ENCODE data around the gene GPR146.

Gene GPR146

GRCh38 chr7:1043552-1044188, 676 bp upstream of the GPR146 start:
- DNase-seq (ENCODE audit: low read depth) = no peak

DNA sequence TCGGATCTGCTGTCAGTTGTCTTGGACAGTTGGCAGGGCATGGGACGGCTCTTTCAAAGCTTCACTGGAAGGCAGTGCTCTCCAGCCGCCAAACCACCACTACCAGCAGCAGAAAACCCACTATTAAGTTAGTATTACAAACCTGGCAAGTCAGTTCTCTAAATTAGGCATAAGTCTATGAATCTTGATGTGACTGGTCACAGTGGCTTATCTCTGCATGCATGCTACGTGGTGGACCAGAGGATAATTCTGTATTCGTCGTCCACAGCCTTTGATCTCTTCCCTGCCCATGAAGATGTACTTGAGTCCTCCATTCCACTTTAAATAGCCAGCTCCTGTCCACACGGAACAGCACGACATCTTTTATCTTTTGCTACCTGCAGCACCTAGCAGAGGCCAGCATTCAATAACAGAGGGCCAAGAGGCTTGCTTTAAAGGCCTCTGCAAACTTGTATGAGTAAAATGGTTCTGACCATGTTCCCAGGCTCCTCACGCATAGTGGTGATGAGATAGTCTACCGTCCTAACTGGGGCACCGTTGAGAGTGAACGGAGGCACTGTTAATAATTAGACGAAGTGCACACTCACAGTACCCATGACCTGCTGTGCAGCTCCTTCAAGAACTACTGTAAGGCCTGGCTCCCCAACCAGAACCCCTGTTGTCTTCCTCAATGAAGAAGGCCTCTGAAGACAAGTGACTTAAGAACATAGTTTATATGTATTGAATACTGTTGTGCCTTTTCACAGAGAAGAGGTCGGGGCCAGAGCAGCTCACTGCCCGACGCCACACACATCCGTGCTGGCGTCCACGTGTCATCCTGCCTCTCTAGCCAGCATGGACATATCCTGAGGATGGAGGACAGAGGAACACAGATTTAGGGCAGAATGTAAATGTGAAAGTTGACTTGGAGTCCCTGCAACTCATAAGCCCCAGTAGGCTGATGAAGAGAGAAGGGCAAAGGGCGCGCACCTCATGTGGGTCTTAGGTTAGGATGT, 1.0 kb downstream of the GPR146 start:
- no peak for DNase-seq (ENCODE audit: low read depth)

- peak; percentile 55 for DNase-seq (ENCODE audit: low read depth)
Measured at GRCh38 chr7:1046722-1047679, 2.7 kb downstream of the GPR146 start.

DNA sequence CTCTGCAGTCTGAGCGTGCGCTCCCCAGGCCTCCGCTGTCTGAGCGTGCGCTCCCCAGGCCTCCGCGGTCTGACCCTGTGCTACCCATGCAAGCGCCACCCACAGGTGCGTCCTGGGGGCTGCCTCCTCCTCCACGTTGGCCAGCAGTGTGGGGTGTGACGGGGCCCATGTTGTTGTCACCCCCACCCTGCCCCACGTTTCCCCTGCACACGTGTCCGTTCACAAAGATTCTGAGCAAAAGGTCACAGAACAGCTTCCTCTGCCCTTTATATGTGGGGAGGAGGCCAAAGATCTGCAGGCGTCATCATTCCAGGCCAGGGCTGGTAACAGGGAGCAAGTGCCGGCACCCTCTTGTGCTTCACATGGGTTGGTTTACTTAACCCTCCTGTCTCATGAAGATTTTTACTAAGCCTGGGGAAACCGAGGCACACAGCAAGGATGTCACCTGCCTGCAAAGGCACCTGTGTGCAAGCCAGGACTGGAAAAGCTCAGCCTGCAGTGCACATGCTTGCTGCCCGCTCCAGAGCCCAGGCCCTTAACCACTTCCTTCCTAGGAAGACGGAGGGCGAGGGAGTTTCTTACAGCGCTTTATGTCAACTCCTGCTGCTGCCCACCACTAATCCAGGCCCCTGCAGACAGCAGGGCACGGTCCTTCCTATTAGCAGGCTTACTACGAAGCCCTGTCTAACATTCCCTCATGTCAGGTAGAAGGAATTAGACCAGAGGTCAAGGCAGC, 4.8 kb downstream of the GPR146 start:
- DNase-seq (ENCODE audit: low read depth) = no peak

- no peak for DNase-seq (ENCODE audit: low read depth)
Measured at GRCh38 chr7:1049801-1050200, 5.5 kb downstream of the GPR146 start.

- DNase-seq (ENCODE audit: low read depth) = no peak
Measured at GRCh38 chr7:1050254-1050906, 6.0 kb downstream of the GPR146 start.

GRCh38 chr7:1050956-1051690, 6.8 kb downstream of the GPR146 start:
- DNase-seq (ENCODE audit: low read depth) = no peak

DNA sequence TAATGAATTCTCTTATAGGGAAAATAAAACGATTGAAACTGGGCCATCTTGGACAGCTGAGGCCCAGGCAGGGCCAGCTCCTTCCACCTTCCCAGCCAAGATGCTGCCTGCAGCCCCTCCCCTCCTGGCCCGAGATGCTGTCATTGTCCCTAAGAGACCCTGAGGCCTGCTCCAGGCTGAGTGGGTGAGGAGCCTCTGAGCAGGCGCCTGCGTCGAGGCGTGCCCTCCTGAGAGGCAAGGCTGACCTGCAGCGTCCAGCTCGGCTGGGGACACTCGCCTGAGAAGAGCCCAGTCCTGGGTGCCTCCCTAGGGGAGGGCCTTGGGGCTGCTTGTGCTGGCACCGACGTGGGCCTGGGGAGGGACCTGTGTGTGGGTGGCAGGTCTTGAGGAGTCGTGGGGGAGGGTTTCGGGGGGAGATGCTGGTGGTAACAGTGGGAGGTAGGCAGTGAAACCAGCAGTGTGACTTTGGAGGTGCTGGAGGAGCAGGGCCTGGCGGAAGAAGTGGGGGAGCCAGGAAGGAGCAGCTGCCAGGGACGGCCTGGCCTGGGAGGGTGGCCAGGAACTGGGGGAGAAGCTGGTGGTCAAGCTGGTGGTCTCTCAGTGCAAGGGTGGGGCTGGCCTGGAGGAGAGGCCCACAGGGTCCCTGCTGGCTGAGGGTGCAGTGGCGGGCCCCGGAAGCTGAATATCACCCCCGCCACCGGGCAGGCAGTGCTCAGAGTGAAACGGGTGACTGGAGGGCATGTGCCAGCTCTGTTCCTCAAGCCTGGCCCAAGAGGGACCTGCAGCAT, 7.9 kb downstream of the GPR146 start:
- no peak for DNase-seq (ENCODE audit: low read depth)

- DNase-seq (ENCODE audit: low read depth) = no peak
Measured at GRCh38 chr7:1053002-1053411, 8.7 kb downstream of the GPR146 start.

DNA sequence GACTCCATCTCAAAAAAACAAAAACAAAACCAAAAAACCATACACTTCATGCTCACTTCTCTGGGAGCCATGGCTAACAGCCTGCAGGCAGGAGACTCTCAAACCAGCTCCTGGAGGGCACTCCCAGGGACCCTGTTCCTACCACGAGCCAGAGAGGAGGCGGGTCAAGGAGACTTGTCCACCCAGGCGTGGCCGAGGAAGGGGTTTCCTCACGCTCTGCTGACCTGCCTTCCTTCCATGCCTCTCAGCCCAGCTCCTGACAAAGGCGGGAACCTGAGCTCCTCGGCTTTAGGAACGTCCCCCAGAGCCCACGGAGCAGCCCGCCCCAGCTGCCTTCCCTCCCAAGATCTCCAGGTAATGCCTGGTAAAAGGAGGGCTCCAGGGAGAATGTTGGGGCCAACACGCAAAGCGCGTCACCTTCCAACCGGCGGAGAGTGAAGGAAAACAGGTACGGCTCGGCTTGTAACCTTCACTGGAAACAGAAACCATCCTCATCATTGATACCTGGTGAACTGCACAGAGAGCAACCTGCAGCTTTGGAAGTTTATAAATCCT, 9.5 kb downstream of the GPR146 start:
- no peak for DNase-seq (ENCODE audit: low read depth)

- DNase-seq (ENCODE audit: low read depth) = no peak
Measured at GRCh38 chr7:1054438-1054837, 10.1 kb downstream of the GPR146 start.

- peak; percentile 27 for DNase-seq (ENCODE audit: low read depth)
Measured at GRCh38 chr7:1054861-1055450, 10.6 kb downstream of the GPR146 start.

DNA sequence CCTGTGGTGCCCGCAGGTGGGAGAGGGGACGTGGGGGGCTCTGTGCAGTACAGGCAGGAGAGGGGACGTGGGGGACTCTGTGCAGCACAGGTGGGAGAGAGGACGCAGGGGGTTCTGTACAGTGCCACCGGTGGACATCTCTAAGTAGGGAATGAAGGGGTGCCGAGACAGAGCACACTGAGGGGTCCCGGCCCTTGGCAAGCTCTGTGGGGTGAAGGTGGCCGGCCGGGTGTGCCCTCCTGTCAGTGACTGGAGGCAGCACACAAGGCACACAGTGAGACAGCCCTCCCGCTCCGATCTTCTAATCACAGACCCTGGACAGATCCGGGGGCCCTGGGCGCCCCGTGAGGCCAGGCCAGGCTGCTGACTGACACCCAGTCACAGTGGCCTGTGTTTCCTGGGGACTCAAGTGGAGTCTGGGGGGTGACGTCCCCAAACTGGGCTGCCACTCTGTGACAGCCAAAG, 11.2 kb downstream of the GPR146 start:
- DNase-seq (ENCODE audit: low read depth) = no peak

- no peak for DNase-seq (ENCODE audit: low read depth)
Measured at GRCh38 chr7:1055956-1056784, 11.8 kb downstream of the GPR146 start.

DNA sequence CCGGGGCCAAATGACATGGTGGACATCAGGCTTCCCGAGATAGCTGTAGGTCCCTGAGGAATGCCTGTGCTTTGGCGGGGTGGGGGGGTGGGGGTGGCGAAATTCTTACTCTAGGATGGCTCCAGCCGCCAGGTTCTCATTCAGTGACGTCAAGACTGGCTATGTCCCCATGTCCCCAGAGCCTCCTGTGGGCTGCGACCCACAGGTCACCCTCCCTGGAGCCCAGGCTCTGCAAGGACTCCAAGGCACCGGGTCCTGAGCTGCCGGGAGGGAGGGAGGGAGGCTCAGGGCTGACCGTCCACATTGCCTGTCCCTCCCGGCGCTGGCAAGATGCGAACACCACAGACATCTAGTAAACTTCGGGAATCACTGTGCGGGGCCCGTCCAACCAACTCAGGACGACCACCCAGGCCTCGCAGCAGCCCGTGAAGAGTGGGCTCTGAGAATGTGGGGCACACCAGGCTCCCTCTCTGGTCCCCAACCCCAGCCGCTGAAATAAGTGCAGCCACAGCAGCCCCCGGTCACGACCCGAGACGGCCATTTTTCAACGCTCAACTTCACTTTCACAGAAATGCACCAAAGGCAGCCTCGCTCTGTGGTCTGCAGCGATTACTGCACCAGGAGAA, 12.6 kb downstream of the GPR146 start:
- DNase-seq (ENCODE audit: low read depth) = no peak

GRCh38 chr7:1057416-1058291, 13.3 kb downstream of the GPR146 start:
- DNase-seq (ENCODE audit: low read depth) = no peak
